Mesangial cell (primary cell): Measurements from ENCODE around the gene SLC24A2. TPM values are rescaled to one million over a fixed set of nuclear protein-coding genes. Genes with fewer than 3 reads are reported as not detected.

Experiments used
- total RNA-seq: library from RNA; depleted of rRNA; stranded (reverse); fragments of >200 nt; gene quantifications from 2 replicates; pipeline ENCODE4 v1.2.3, GENCODE V29; 2015

SLC24A2 gene
- not detected in 2 replicates for total RNA-seq

GRCh38 chr9:19788614-19789271, at the start of gene SLC24A2:
Gene SLC24A2 (minus strand): TSS chr9:19789037.

